ENCODE results near the gene NECAP2. TPM values are rescaled to one million over a fixed set of nuclear protein-coding genes. Genes with fewer than 3 reads are reported as not detected.

The NECAP2 gene
- total and polyA plus RNA-seq, 9 donors, result 36.2 to 60.4 (median 51.9) TPM

DNA sequence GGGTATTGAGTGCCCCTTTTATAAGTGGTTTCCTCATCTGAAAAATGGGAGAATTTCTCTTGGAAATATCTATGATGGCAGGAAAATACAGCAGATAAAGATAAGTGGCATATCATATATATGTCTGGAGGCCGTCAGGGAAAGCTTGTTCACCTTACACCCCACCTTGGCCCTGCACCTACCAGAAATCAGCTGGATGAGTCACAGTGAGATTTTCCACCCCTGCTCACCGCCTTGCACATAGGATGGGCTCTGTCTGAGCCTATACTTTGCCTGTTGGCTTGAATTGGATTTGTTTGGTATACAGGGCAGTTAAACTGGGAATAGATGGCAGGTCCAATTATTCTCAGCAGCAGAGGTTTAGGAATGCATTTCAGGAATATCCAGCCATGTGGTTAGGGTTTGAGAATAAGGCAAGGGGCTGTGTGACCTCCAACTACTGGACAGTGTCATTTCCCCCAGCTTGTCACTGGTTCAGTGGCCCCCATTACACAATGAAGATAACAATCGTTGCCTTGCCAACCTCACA lies 3.5 kb upstream of the NECAP2 start, which contains the start of gene SPATA21:
Gene SPATA21, minus strand, starts transcription at position 479 of the 529 bp plus-strand sequence. CDS start 6,053 bp downstream, outside the sequence.
- Histone ChIP-seq H3K36me3 (no peaks in the 10 kb centered on the region), H3K27ac (no peak within 1 kb of the TSS), H3K4me3 (no peak within 1 kb of the TSS), H3K9me3 (no peaks in the 10 kb centered on the region), H3K27me3 (no peaks in the 10 kb centered on the region), H3K4me1 (ENCODE audit: insufficient read depth) (peaks cover 2% of the 10 kb centered on the region)
- DNase-seq, result no peak
- TF ChIP-seq POLR2A (IDR thresholded peaks at IDR 0.05) (no peak), EP300 (IDR thresholded peaks at IDR 0.05) (no peak), CTCF (IDR thresholded peaks at IDR 0.05) (no peak)
- 67 to 76% (median 73%) methylated on average over 3 of the region's 3 CpGs for WGBS, 3 donors
- intact Hi-C loops (cut with DNase I), result no loop called here

- 85 to 96% (median 93%) methylated on average over 2 of the region's 2 CpGs for WGBS, 3 donors
- H3K4me3 ChIP-seq, result no peak overlapping the region
- no peak overlapping the region for H3K27ac ChIP-seq
- no peak for DNase-seq
- no peaks in the 10 kb centered on the region for H3K36me3 ChIP-seq
- H3K4me1 ChIP-seq (ENCODE audit: insufficient read depth), result peaks cover 2% of the 10 kb centered on the region
- TF ChIP-seq CTCF (IDR thresholded peaks at IDR 0.05) (no peak), EP300 (IDR thresholded peaks at IDR 0.05) (no peak), POLR2A (IDR thresholded peaks at IDR 0.05) (no peak)
- H3K9me3 ChIP-seq, result no peaks in the 10 kb centered on the region
- intact Hi-C loops (cut with DNase I), result no loop called here
- no peaks in the 10 kb centered on the region for H3K27me3 ChIP-seq
Observed at GRCh38 chr1:16438516-16438915, 2.0 kb upstream of the NECAP2 start.

- TF ChIP-seq EP300 (IDR thresholded peaks at IDR 0.05) (no peak), POLR2A (IDR thresholded peaks at IDR 0.05) (no peak), CTCF (IDR thresholded peaks at IDR 0.05) (no peak)
- Histone ChIP-seq H3K27me3 (no peaks in the 10 kb centered on the region), H3K9me3 (no peaks in the 10 kb centered on the region), H3K27ac (no peak overlapping the region), H3K4me3 (no peak overlapping the region), H3K36me3 (no peaks in the 10 kb centered on the region), H3K4me1 (ENCODE audit: insufficient read depth) (peaks cover 2% of the 10 kb centered on the region)
- intact Hi-C loops (cut with DNase I), result no loop called here
- no peak for DNase-seq
- WGBS, 3 donors, result 73 to 89% (median 76%) methylated on average over 2 of the region's 2 CpGs
Observed at GRCh38 chr1:16438924-16439323, 1.6 kb upstream of the NECAP2 start.

DNA sequence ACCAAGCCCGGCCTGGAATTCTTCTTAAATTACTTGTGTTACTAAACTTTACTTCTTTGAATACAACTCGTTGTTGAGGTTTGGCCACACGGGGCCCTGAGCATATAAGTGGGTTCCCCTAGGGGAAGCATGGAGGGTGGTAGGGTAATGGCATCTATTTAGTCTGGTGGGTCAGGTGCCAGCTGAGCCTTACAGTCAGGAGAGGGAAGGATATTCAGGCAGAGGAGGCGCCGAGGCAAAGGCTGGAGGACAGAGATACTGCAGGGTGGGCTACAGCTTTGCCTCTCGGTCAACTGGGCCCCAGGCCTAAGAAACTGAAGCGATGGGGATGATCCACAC lies 424 bp upstream of the NECAP2 start:
- no peak for TF ChIP-seq EP300 (IDR thresholded peaks at IDR 0.05)
- no peak for TF ChIP-seq CTCF (IDR thresholded peaks at IDR 0.05)
- TF ChIP-seq POLR2A (IDR thresholded peaks at IDR 0.05), result no peak
- no peak for DNase-seq
- Histone ChIP-seq H3K27me3 (no peaks in the 10 kb centered on the region), H3K36me3 (no peaks in the 10 kb centered on the region), H3K27ac (peak overlapping the region in 1 of 2 donors; percentile 65), H3K4me1 (ENCODE audit: insufficient read depth) (peaks cover 2% of the 10 kb centered on the region), H3K9me3 (no peaks in the 10 kb centered on the region), H3K4me3 (peak overlapping the region; percentile 67)
- intact Hi-C loops (cut with DNase I), result loop anchor here in 1 of 4 donors (10.0 kb wide), 1 partner anchor 55 kb away; no protein-coding TSS in a partner anchor
- 45 to 48% (median 48%) methylated on average over 7 of the region's 7 CpGs for WGBS, 3 donors

Data from ovary (tissue), 9 donors.